Iris pigment epithelial cell (primary cell): ENCODE results near the gene THTPA.
A peak's percentile ranks its signal among the peaks of the same experiment; 100 is the strongest.

Experiments
- DNase-seq: peaks from one replicate; pipeline ENCODE4 v3.0.0-alpha.2; 2011; ENCODE audit warnings: low read depth

THTPA gene

GRCh38 chr14:23551266-23552028, 4.6 kb upstream of the THTPA start, which contains the start of gene ZFHX2:
TSS of gene ZFHX2 (minus strand) at chr14:23551765. CDS start at chr14:23535325, 16,440 bp downstream.
- peak; percentile 42 for DNase-seq

- no peak for DNase-seq
Measured at GRCh38 chr14:23555533-23555881, 564 bp upstream of the THTPA start.

- DNase-seq: no peak
Measured at GRCh38 chr14:23556700-23557440, 799 bp downstream of the THTPA start.

GRCh38 chr14:23557521-23557920, 1.4 kb downstream of the THTPA start:
- no peak for DNase-seq

- no peak for DNase-seq
Measured at GRCh38 chr14:23557946-23558345, 1.9 kb downstream of the THTPA start.

- DNase-seq: no peak
Measured at GRCh38 chr14:23558346-23559009, 2.4 kb downstream of the THTPA start.

GRCh38 chr14:23559010-23559925, 3.2 kb downstream of the THTPA start:
- peak; percentile 63 for DNase-seq

- no peak for DNase-seq
Measured at GRCh38 chr14:23559926-23560520, 4.0 kb downstream of the THTPA start.

GRCh38 chr14:23561259-23561658, 5.2 kb downstream of the THTPA start:
- DNase-seq: no peak

GRCh38 chr14:23561873-23562821, 6.1 kb downstream of the THTPA start:
- DNase-seq: no peak

- DNase-seq: peak; percentile 55
Measured at GRCh38 chr14:23562822-23563472, 6.9 kb downstream of the THTPA start.

- DNase-seq: no peak
Measured at GRCh38 chr14:23563473-23564180, 7.6 kb downstream of the THTPA start.

- no peak for DNase-seq
Measured at GRCh38 chr14:23564181-23564812, 8.2 kb downstream of the THTPA start.

- DNase-seq: no peak
Measured at GRCh38 chr14:23564876-23565275, 8.8 kb downstream of the THTPA start.

- DNase-seq: no peak
Measured at GRCh38 chr14:23565626-23566025, 9.6 kb downstream of the THTPA start.

GRCh38 chr14:23566112-23566777, 10.2 kb downstream of the THTPA start:
- no peak for DNase-seq

GRCh38 chr14:23566778-23567185, 10.7 kb downstream of the THTPA start:
- peak; percentile 30 for DNase-seq
